HG03575 (cell line): ENCODE measurements around the gene DDR1.

ENCODE experiments used
- ATAC-seq: cut with Tn5 transposase; IDR thresholded peaks from one replicate; pipeline ENCODE4 v1.9.1; 2021; ENCODE audit not compliant: unreplicated experiment, insufficient number of reproducible peaks, low FRiP score; ENCODE audit errors: extremely low read depth

The DDR1 gene

DNA sequence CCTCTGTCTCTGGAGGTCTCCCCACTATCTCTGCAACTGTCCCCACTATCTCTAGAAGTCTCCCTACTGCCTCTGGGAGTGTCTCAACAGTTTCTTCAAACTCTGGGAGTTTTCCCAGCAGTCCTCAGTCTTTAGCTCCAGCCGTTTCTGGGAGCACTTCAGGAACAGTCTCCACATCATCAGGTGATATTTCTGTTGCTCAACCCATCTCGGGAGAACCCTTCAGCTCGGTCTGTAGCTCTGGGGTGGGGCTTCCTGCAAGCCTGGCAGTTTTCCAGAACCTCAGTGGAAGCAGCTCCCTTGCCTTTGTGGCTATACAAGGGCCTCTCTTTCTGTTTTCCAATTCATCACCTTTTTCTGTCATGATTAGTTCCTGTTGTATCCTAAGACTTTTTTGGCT, 50.7 kb downstream of the DDR1 start:
- no peak for ATAC-seq

DNA sequence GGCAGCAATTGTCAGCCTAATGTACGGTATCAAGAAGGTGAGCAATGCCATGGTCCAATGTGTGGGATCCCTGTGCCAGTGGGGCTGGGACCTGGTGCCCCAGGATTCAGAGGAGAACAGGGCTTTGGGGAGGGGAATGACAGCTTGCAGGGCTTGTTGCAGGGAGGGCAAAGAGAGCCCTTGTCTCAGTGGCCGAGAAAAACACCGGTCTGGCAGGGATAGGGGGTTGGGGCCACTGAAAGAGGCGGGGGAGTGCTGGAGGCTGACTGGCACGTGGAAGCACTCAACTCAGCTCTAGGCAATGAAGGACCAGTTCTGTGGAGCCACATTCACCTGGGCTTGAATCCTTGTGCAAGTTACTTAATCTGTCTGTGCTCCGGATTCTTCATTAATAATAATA, 52.9 kb downstream of the DDR1 start:
- ATAC-seq, result no peak

DNA sequence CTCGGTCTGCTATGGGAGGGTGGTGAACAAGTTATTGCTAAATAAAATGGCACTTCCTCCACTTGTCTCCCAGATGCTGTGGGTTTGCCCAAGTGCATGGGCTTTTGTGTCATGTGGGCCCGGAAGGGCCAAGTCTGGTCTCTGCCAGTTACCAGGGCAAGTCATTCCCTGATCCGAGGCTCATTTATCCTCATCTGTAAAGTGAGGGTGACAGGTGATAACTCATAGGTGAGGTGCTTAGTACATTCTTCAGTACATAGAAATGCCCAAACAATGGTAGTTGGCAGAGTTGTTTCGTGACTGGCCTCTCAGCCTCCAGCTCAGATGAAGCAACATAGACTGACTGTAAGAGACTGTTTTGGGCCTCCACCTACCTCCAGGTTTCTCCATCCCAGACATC, 54.4 kb downstream of the DDR1 start:
- no peak for ATAC-seq

DNA sequence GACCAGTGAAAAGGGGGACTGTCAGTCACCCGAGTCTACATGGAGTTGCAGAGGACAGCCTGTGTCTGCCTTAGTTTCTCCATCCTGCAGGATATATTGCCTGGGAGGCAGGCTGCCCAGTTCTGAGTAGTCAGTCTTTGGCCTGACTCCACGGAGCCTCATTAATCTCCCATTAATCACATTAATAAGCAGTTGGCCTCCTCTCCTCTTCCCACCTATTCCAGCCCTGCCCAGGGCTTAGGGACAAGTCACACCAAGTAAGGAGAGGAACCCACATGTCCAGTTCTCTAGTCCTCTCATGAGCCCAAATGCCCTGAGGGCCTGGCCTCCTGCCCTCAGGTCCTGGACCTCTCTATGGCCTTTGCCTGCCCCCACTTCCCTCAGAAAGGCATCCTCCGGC, 55.2 kb downstream of the DDR1 start:
- no peak for ATAC-seq

DNA sequence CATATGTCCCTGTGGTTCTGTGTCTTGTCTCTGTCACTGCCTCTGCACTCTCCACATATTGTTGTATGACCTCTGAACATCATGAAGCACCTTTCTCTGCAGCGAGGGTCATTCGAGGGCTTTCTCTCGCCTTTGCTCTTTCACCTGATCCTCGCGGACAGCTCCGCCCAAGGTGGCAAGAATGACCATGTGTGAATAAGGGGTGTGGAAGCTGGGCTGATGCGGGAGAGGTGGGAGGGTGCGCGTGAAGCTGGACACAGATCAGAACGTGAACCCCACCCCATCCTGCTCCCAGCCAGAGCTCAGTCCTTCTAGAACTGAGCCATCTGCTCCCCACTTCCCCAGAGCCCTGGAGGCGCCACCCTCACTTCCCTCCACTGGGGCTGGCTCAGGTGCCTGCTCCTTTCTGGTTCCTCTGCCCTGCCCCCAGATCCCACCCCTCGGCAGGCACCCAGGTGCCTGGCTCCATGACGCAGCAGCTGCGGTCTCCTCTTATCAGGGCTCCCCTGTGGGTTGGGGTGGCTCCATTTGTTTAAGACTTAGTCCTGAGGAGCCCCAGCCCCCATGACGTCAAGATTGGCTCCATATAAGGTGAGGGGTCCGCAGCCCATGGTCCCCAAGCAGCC, 56.2 kb downstream of the DDR1 start, which contains the start of gene MUCL3:
Gene MUCL3, plus strand, starts transcription at position 613 of the 626 bp plus-strand sequence. CDS start 27 bp downstream, outside the sequence.
- no peak for ATAC-seq

DNA sequence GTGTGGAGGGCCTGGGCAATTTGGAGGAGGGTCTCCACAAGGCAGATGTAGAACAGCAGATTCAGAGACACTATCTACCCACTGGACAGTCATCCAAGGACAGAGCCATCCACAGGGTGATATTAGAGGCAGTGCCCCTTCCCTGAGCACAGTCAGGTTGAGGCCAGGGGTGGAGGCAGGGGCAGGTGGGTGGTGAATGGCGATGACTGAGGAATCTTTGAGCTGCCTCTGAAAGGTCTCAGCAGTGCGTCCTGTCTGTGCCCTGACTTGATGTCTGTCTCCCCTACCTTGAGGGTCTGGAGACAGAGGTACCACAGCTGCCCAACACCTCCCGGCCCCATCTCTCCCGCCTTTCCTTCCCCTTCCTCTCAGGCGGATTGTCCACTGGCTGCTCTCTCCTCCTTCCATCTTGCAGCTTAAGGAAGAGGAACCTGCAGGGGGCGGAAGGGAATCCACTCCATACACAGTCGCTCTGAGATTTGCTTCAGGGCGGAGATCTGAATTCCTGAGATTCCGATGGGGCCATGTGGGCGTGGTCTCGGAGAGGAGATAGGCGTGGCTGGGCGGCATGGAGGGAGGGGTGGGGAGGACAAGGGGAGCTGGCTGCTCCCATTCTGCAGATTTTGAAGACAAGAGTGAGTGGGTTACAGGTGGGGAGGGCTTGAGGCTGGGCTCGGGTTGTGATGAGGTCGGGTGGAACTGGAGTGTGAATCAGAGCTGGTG, 58.2 kb downstream of the DDR1 start:
- ATAC-seq, result no peak

DNA sequence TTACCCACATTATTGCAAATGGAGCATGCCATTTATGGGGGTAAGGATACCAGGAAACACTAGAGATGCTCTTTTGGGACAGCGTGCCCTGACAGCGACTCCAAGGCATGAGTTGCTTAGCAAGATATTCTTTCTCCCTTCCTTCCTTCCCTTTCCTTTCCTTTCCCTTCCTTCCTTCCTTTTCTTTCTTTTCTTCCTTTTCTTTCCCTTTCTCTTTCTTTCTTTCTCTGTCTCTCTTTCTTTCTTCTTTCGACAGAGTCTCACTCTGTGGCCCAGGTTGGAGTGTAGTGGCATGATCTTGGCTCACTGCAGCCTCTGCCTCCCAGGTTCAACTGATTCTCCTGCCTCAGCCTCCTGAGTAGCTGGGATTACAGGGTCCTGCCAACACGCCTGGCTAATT, 59.7 kb downstream of the DDR1 start:
- no peak for ATAC-seq

DNA sequence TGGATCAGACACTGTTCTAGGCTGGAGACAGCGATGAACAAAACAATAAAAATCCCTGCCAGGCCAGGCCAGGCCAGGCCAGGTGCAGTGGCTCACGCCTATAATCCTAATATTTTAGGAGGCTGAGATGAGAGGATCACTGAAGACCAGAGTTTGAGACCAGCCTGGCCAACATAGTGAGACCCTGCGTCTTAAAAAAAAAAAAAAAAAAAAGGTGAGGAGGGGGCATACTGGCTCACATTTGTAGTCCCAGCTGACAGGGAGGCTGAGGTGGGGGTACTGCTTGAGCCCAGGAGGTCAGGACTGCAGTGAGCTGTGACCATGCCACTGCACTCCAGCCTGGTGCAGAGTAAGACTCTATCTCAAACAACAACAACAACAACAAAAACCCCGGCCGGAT, 61.0 kb downstream of the DDR1 start:
- no peak for ATAC-seq

DNA sequence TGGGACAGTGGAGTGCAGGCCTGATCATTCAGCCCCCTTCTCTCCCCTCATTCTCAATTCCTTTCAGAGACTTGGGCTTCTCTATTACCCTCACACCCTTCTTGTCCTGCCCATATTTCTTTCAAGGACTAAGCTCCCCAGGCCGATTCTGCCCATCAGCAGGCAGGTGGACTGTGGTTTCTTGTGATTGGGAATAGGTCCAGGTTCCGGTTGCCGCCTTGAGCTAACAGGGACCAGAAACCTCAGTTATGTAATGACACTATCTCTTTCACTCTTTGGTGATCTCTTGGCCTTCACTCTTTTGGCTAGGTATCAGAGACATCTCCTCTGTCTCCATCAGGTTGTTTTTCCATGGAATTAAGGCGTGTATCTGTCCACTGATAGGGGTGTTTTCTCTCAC, 62.9 kb downstream of the DDR1 start:
- ATAC-seq, result no peak

DNA sequence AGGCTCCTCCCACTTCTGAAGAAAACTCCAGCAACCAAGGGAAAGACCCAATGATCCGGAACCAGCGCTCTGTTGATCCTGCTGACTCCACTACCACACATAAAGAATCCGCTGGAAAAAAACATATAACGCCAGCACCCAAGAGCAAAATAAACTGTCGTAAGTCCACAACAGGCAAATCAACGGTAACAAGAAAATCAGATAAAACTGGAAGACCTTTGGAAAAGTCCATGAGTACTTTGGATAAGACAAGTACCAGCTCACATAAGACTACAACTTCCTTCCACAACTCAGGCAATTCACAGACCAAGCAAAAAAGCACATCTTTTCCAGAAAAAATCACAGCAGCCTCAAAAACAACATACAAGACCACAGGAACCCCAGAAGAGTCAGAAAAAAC, 64.5 kb downstream of the DDR1 start:
- no peak for ATAC-seq
